Neural crest cell (in vitro differentiated cells): ENCODE data around the gene CUX1. TPM values are rescaled to one million over a fixed set of nuclear protein-coding genes. Genes with fewer than 3 reads are reported as not detected.
A peak's percentile ranks its signal among the peaks of the same experiment; 100 is the strongest.

Source experiments
- DNase-seq: peaks from one replicate; pipeline ENCODE4 v3.0.0; 2021; ENCODE audit warnings: low read depth, mixed read lengths, low spot score
- H3K27ac Mint-ChIP-seq: one replicate; pipeline ENCODE4 v1.8.0; 2021; ENCODE audit warnings: mild to moderate bottlenecking, mixed read lengths; ENCODE audit not compliant: unreplicated experiment
- H3K27me3 Mint-ChIP-seq: 2 replicates; pipeline ENCODE4 v1.8.0; 2021; ENCODE audit warnings: low read depth, mild to moderate bottlenecking, mixed read lengths
- H3K36me3 Mint-ChIP-seq: 2 replicates; pipeline ENCODE4 v1.8.0; 2021; ENCODE audit warnings: low read depth, mild to moderate bottlenecking, mixed read lengths
- H3K4me1 Mint-ChIP-seq: 2 replicates; pipeline ENCODE4 v1.8.0; 2021; ENCODE audit warnings: mixed read lengths
- H3K4me3 Mint-ChIP-seq: one replicate; pipeline ENCODE4 v1.8.0; 2021; ENCODE audit warnings: mild to moderate bottlenecking, mixed read lengths
- H3K9me3 Mint-ChIP-seq: 2 replicates; pipeline ENCODE4 v1.8.0; 2021; ENCODE audit warnings: mixed read lengths
- CTCF ChIP-seq: fragments of 200-600 bp; sonication (generic); conservative IDR thresholded peaks from 2 replicates; pipeline ENCODE4 v1.5.0; 2021; ENCODE audit warnings: antibody characterized with exemption, mild to moderate bottlenecking
- total RNA-seq: library from RNA; stranded (reverse); gene quantifications from 2 replicates; pipeline ENCODE4 v1.2.1, GENCODE V29; 2021

Gene CUX1
- total RNA-seq, 1 donor from 2014 or later = 60.0 TPM

DNA sequence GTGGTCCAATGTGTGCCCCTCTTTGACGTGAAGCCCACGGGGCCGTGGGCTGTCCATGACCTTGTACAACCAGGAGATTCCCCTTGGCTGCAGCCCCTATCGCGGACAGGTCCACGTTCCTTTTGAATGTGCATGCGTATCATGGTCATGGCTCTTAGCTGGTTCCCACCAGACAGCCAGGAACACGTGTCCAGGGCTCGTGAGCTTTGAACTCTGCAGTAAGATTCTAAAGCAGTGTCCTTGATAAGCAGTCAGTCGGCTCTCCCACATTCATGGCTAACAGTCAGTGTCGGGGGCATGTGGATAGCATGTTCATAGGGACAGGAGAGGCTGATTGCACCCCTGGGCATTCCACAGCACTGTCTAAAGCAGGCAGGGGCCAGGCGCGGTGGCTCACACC is 393.4 kb downstream of the CUX1 start:
- H3K36me3 Mint-ChIP-seq = peaks cover 7% of the 10 kb centered on the region
- H3K9me3 Mint-ChIP-seq = no peaks in the 10 kb centered on the region
- H3K27me3 Mint-ChIP-seq = no peaks in the 10 kb centered on the region
- no peak overlapping the region for H3K4me3 Mint-ChIP-seq
- no peaks in the 10 kb centered on the region for H3K4me1 Mint-ChIP-seq
- TF ChIP-seq CTCF = no peak
- DNase-seq = no peak
- H3K27ac Mint-ChIP-seq = peak overlapping the region; percentile 50

DNA sequence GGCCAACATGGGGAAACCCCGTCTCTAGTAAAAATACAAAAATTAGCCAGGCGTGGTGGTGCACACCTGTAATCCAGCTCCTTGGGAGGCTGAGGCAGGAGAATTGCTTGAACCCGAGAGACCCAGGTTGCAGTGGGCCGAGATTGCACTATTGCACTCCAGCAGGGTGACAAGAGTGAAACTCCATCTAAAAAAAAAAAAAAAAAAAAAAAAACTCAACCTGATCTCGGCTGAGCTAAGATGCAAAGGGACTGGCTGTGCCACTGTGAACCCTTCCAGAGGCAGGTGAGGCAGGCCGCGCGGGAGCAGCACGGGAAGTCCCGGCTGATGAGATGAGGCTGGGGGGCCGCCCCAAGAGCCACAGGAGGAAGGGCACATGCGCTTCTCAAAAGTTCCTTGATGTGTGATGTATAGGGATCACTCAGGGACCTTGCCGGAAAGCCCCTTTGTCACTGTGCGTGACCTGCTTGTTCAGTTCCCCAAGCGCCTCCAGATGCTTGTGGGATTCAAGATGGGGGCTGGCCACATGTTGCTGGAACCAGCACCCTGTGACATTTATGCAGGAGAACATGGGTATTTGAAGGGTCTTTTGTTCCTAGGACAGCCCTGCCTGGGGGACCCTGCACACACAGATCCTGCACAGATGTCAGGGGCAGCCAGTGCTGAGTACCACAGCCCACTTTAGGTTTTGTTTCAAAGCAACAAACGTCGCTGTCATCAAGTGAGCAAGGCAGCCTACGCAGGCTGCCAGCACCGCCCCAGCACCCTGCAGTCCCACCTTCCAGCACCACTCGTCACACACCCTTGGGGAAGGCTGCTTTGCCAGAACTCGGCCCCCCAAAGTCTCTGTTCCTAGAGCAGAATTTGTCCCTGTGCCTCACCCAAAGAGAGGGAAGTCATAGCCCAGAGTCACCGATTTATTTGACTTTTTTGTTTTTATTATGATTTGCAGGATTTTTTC is 394.4 kb downstream of the CUX1 start:
- Mint-ChIP-seq H3K27me3 (no peaks in the 10 kb centered on the region), H3K27ac (no peak overlapping the region), H3K4me3 (no peak overlapping the region), H3K36me3 (peaks cover 3% of the 10 kb centered on the region), H3K4me1 (peaks cover 4% of the 10 kb centered on the region), H3K9me3 (no peaks in the 10 kb centered on the region)
- TF ChIP-seq CTCF = no peak
- no peak for DNase-seq

DNA sequence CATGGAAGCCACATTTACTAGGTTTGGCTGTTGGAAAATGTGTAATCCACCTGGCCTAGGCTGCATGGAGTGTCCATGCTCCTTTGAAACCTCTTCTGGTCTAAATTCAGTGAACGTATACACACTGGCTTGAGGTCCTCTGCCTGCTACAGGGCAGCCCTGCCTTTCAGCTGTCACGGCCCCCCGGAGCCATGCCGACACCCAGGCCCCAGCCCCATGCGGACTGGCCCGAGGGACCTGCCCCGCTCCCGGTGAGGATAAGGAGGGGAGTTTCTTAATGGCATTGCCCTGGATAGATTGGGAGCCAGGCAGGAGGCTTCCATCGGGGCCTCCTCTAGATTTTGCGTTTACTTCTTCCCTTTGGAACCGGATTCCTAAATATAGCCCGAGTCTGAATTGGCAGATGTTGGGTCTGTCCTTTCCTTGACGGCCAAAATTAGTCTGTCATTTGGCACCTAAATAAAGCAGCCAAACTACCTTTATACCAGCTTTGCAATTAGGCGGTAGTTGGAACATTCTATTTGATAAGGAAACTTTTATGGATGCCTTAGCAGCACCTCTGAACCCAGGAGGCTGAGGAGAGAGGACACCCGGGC is 397.1 kb downstream of the CUX1 start:
- no peak overlapping the region for H3K4me3 Mint-ChIP-seq
- TF ChIP-seq CTCF = no peak

GRCh38 chr7:102215256-102215655 is 397.8 kb downstream of the CUX1 start:
- Mint-ChIP-seq H3K4me3 (no peak overlapping the region), H3K36me3 (peaks cover 3% of the 10 kb centered on the region), H3K4me1 (peaks cover 5% of the 10 kb centered on the region), H3K27me3 (no peaks in the 10 kb centered on the region), H3K9me3 (no peaks in the 10 kb centered on the region), H3K27ac (no peak overlapping the region)
- no peak for DNase-seq
- TF ChIP-seq CTCF = no peak

More for the DNA sequence above, 397.1 kb downstream of the CUX1 start:
- Mint-ChIP-seq H3K36me3 (peaks cover 3% of the 10 kb centered on the region), H3K27ac (no peak overlapping the region), H3K4me1 (peaks cover 5% of the 10 kb centered on the region), H3K9me3 (no peaks in the 10 kb centered on the region), H3K27me3 (no peaks in the 10 kb centered on the region)
- no peak for DNase-seq

- Mint-ChIP-seq H3K4me3 (no peak overlapping the region), H3K27ac (no peak overlapping the region), H3K27me3 (no peaks in the 10 kb centered on the region), H3K4me1 (peaks cover 5% of the 10 kb centered on the region), H3K9me3 (no peaks in the 10 kb centered on the region), H3K36me3 (peaks cover 3% of the 10 kb centered on the region)
- TF ChIP-seq CTCF = no peak
- no peak for DNase-seq
Measured at GRCh38 chr7:102215711-102216110, 398.3 kb downstream of the CUX1 start.
